Caco-2 (cell line): ENCODE measurements around the gene FAF2. TPM values are rescaled to one million over a fixed set of nuclear protein-coding genes. Genes with fewer than 3 reads are reported as not detected.

Experiments
- BruUV-seq: library from RNA; stranded (reverse); fragments of 400-500 nt; replicated peaks from 2 replicates; lab custom pipeline; 2021; lab: Mats Ljungman, UMichigan
- CTCF ChIA-PET: fragments of 300-600 bp; sonication (Branson Sonifier 250); formaldehyde crosslinking; loops from one replicate; lab custom pipeline; 2022; ENCODE audit warnings: antibody characterized with exemption; lab: Charles Lee
- POLR2A ChIA-PET: fragments of 300-600 bp; sonication (Branson Sonifier 250); formaldehyde crosslinking; loops from one replicate; lab custom pipeline; 2022; ENCODE audit warnings: antibody characterized with exemption; lab: Charles Lee
- DNase-seq, 2 experiments: peaks; one replicate each; pipeline versions ENCODE4 v3.0.0 to v3.0.0-alpha.2; 2020 to 2022
- H3K27me3 ChIP-seq: replicated peaks from 2 replicates; pipeline ENCODE4 v1.6.0; 2011; ENCODE audit warnings: low read length; ENCODE audit not compliant: control insufficient read depth, insufficient read depth
- H3K36me3 ChIP-seq: 2 replicates; pipeline ENCODE4 v1.5.1; 2011; ENCODE audit warnings: low read length; ENCODE audit not compliant: control insufficient read depth, insufficient read depth
- H3K4me1 ChIP-seq: fragments of 250-450 bp; sonication (Bioruptor Pico); 2 replicates; pipeline ENCODE4 v1.5.1; 2020; ENCODE audit warnings: mild to moderate bottlenecking
- H3K4me3 ChIP-seq: 2 replicates; pipeline ENCODE4 v1.5.1; 2011; ENCODE audit warnings: low read depth, mild to moderate bottlenecking, control low read depth, low read length
- H3K9me3 ChIP-seq: fragments of 250-450 bp; sonication (Bioruptor Pico); 2 replicates; pipeline ENCODE4 v1.5.1; 2020; ENCODE audit warnings: mild to moderate bottlenecking, moderate library complexity
- H3K27ac Mint-ChIP-seq: one replicate; pipeline ENCODE4 v1.8.0; 2022; ENCODE audit warnings: mixed read lengths; ENCODE audit not compliant: unreplicated experiment
- H3K27me3 Mint-ChIP-seq: one replicate; pipeline ENCODE4 v1.8.0; 2022; ENCODE audit warnings: mixed read lengths; ENCODE audit not compliant: insufficient read depth, unreplicated experiment
- H3K36me3 Mint-ChIP-seq: one replicate; pipeline ENCODE4 v1.8.0; 2022; ENCODE audit warnings: mild to moderate bottlenecking, mixed read lengths; ENCODE audit not compliant: insufficient read depth, unreplicated experiment
- H3K4me1 Mint-ChIP-seq: one replicate; pipeline ENCODE4 v1.8.0; 2022; ENCODE audit warnings: low read depth, mixed read lengths; ENCODE audit not compliant: unreplicated experiment
- H3K4me3 Mint-ChIP-seq: one replicate; pipeline ENCODE4 v1.8.0; 2022; ENCODE audit warnings: mild to moderate bottlenecking, moderate library complexity, mixed read lengths; ENCODE audit not compliant: unreplicated experiment
- H3K9me3 Mint-ChIP-seq: one replicate; pipeline ENCODE4 v1.8.0; 2022; ENCODE audit warnings: mixed read lengths; ENCODE audit not compliant: unreplicated experiment
- CTCF ChIP-seq, 2 experiments: fragments of 200-600 bp in 1 of 2; IDR thresholded peaks; 1 replicate in 1 of 2; 2 replicates in 1 of 2; pipeline versions ENCODE4 v1.5.1 to v1.8.0; 2011 to 2022; ENCODE audit warnings: antibody characterized with exemption in 1 of 2, control low read depth in 1 of 2, inconsistent platforms in 1 of 2, low read depth in 1 of 2, low read length in 1 of 2, mild to moderate bottlenecking in 1 of 2, moderate library complexity in 1 of 2; ENCODE audit not compliant: insufficient read depth in 1 of 2, severe bottlenecking in 1 of 2, unreplicated experiment in 1 of 2
- intact Hi-C: fragments of 100-400 bp; cut with micrococcal nuclease; formaldehyde crosslinking; loops from one replicate; pipeline ENCODE4 v1.10.0; 2022; ENCODE audit not compliant: unreplicated experiment
- total RNA-seq: library from RNA; stranded (reverse); gene quantifications from 2 replicates; pipeline ENCODE4 v1.2.3, GENCODE V29; 2022

Gene FAF2
- total RNA-seq, 1 experiment from 2014 or later, result 55.5 TPM

- Histone ChIP-seq H3K4me3 (no peak overlapping the region), H3K9me3 (no peaks in the 10 kb centered on the region), H3K4me1 (no peaks in the 10 kb centered on the region), H3K36me3 (no peaks in the 10 kb centered on the region), H3K27me3 (no peaks in the 10 kb centered on the region)
- DNase-seq, result no peak
- ChIA-PET CTCF (no interaction called here), POLR2A (interaction anchor here (0.6 kb wide), 1 partner anchor 20 kb away, joined by 3 read pairs; the partner anchor contains the start of gene RNF44)
- no TSS peak for BruUV-seq
- Mint-ChIP-seq H3K27ac (no peak overlapping the region), H3K9me3 (no peaks in the 10 kb centered on the region), H3K4me3 (no peak overlapping the region), H3K36me3 (peaks cover 13% of the 10 kb centered on the region), H3K27me3 (no peaks in the 10 kb centered on the region), H3K4me1 (peaks cover 12% of the 10 kb centered on the region)
- intact Hi-C loops, result no loop called here
- no peak for TF ChIP-seq CTCF (IDR thresholded peaks at IDR 0.05; ENCODE audit: insufficient read depth in 1 of 2, low read depth in 1 of 2, low read length in 1 of 2, severe bottlenecking in 1 of 2, unreplicated experiment in 1 of 2)
These were observed 69.0 kb downstream of the FAF2 start for GRCh38 chr5:176517053-176517661.

GRCh38 chr5:176519810-176520720 is 71.9 kb downstream of the FAF2 start:
- H3K27me3 Mint-ChIP-seq, result no peaks in the 10 kb centered on the region
- POLR2A ChIA-PET, result interaction anchor here (0.5 to 0.6 kb wide), 2 partner anchors 17 to 94 kb away, joined by 4 to 5 read pairs; partner anchors contain the start of gene RNF44

More at GRCh38 chr5:176519810-176520720, 71.9 kb downstream of the FAF2 start:
- no peak overlapping the region for H3K27ac Mint-ChIP-seq
- H3K4me3 Mint-ChIP-seq, result no peak overlapping the region
- Histone ChIP-seq H3K4me3 (no peak overlapping the region), H3K9me3 (no peaks in the 10 kb centered on the region), H3K36me3 (no peaks in the 10 kb centered on the region), H3K27me3 (no peaks in the 10 kb centered on the region), H3K4me1 (no peaks in the 10 kb centered on the region)
- DNase-seq, result no peak
- H3K36me3 Mint-ChIP-seq, result peaks cover 5% of the 10 kb centered on the region
- no peaks in the 10 kb centered on the region for H3K9me3 Mint-ChIP-seq
- peak in 1 of 2 experiments; percentile 25 for TF ChIP-seq CTCF (IDR thresholded peaks at IDR 0.05; ENCODE audit: insufficient read depth in 1 of 2, low read depth in 1 of 2, low read length in 1 of 2, severe bottlenecking in 1 of 2, unreplicated experiment in 1 of 2)
- no TSS peak for BruUV-seq
- CTCF ChIA-PET, result no interaction called here
- intact Hi-C loops, result no loop called here
- peaks cover 6% of the 10 kb centered on the region for H3K4me1 Mint-ChIP-seq
